Body of pancreas (tissue), 4 donors: ENCODE data around the gene RABGGTA. TPM values are rescaled to one million over a fixed set of nuclear protein-coding genes. Genes with fewer than 3 reads are reported as not detected.

Experiments
- ATAC-seq: fragments of 150-250 bp; one replicate; pipeline ENCODE4 v1.9.1; 2016
- DNase-seq, 4 donors: peaks; one replicate each; pipeline ENCODE4 v3.0.0-alpha.2; 2019
- H3K27ac ChIP-seq, 4 donors: fragments of 200-600 bp; sonication (generic); 1 replicate in 3 of 4; 2 replicates in 1 of 4; pipeline versions ENCODE4 v1.5.1 to v1.6.1; 2016 to 2019; ENCODE audit warnings: mild to moderate bottlenecking in 1 of 4, mixed read lengths in 1 of 4, moderate library complexity in 1 of 4
- H3K27me3 ChIP-seq, 2 donors: fragments of 200-600 bp; sonication (generic); one replicate each; pipeline ENCODE4 v1.6.0; 2016; ENCODE audit warnings: mild to moderate bottlenecking in 1 of 2
- H3K36me3 ChIP-seq, 2 donors: fragments of 200-600 bp; sonication (generic); replicated peaks in 1 of 2; 2 replicates each; pipeline ENCODE4 v1.5.1; 2016; ENCODE audit warnings: low read depth in 2 of 2; ENCODE audit not compliant: insufficient read depth in 1 of 2
- H3K4me1 ChIP-seq: fragments of 200-600 bp; sonication (generic); one replicate; pipeline ENCODE4 v1.6.0; 2016
- H3K4me3 ChIP-seq, 2 donors: fragments of 200-600 bp; sonication (generic); 1 replicate in 1 of 2; 2 replicates in 1 of 2; pipeline ENCODE4 v1.5.1; 2016 to 2019
- H3K9me3 ChIP-seq, 3 donors: fragments of 200-600 bp; sonication (generic); 1 replicate in 2 of 3; 2 replicates in 1 of 3; pipeline ENCODE4 v1.5.1; 2016
- CTCF ChIP-seq, 7 experiments: fragments of 450-650 bp in 4 of 7; fragments of 200-600 bp in 3 of 7; sonication (generic) in 3 of 7; IDR thresholded peaks; one replicate each; pipeline ENCODE4 v1.5.1; 2016 to 2019; ENCODE audit warnings: antibody characterized with exemption in 7 of 7
- POLR2A ChIP-seq, 3 donors: fragments of 450-650 bp; IDR thresholded peaks; one replicate each; pipeline ENCODE4 v1.6.1; 2016; ENCODE audit warnings: antibody characterized with exemption in 3 of 3, mild to moderate bottlenecking in 2 of 3
- WGBS, 2 donors: methylation state at CpG; one replicate each; pipeline ENCODE4 v1.1.5; 2017; 5-methylcytosine and 5-hydroxymethylcytosine counted together
- intact Hi-C: fragments of 100-400 bp; cut with DNase I; formaldehyde crosslinking; loops from one replicate; pipeline ENCODE4 v1.15.1; 2023
- total RNA-seq, 2 donors: library from RNA; depleted of rRNA; stranded (reverse); fragments of >200 nt; gene quantifications; one replicate each; pipeline ENCODE4 v1.1.0, GENCODE V29; 2016

Gene RABGGTA
- total RNA-seq, 2 donors from 2014 or later: 18.4 to 90.0 TPM

GRCh38 chr14:24232645-24233537 is 38.5 kb downstream of the RABGGTA start, which contains the start of gene GMPR2:
Gene GMPR2, plus strand, starts transcription at chr14:24232929. Its CDS starts 325 bp downstream, at chr14:24233254.
- DNase-seq (no peak), ATAC-seq (peak; percentile 48)
- WGBS, 2 donors: 2 to 5% methylated on average over 19 to 38 of the region's 38 CpGs
- intact Hi-C loops: no loop called here
- peaks cover 36% of the 10 kb centered on the region for H3K4me1 ChIP-seq
- H3K27me3 ChIP-seq: no peaks in the 10 kb centered on the region
- TF ChIP-seq CTCF (IDR thresholded peaks at IDR 0.05) (no peak), POLR2A (IDR thresholded peaks at IDR 0.05) (peak in 2 of 3 donors; percentile 50 to 55)
- H3K4me3 ChIP-seq: peak within 1 kb of the TSS; percentile 76 to 86
- H3K27ac ChIP-seq: peak within 1 kb of the TSS; percentile 77 to 94 (median 84)
- no peaks in the 10 kb centered on the region for H3K9me3 ChIP-seq
- peaks cover 0 to 10% of the 10 kb centered on the region in 2 donors for H3K36me3 ChIP-seq

DNA sequence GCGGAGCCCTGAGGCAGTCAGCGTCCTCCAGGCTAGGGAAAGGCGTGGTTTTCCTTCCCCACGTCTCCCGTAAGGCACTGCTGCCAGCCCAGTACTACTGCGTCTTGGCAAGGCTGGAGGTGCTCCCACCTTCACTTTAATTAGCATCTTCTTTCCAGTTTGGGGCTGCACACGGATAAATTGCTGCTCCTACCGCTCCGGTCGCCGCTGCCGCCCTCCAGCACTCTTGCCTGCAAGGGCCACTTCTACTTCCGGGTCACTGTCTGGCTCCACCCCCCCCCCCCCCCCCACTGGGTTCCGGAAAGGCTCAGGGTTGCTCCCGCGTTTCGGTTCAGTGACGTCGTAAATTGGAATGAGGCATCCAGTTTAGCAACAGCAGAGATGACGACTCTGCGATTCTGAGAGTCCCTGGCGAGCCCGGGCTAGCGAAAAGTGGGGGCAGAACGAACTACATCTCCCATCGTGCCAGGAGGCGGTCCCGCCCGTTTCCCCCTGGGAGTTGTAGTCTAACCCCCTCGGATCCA is 39.2 kb downstream of the RABGGTA start, which contains the start of gene NEDD8:
Gene NEDD8 (minus strand): TSS at position 247 of the 524 bp plus-strand sequence. CDS start 100 bp downstream, at position 147.
- Histone ChIP-seq H3K4me1 (peaks cover 36% of the 10 kb centered on the region), H3K36me3 (peaks cover 0 to 8% of the 10 kb centered on the region in 2 donors), H3K4me3 (peak within 1 kb of the TSS; percentile 76 to 86), H3K9me3 (no peaks in the 10 kb centered on the region), H3K27ac (peak within 1 kb of the TSS; percentile 77 to 94 (median 84)), H3K27me3 (no peaks in the 10 kb centered on the region)
- no peak for TF ChIP-seq CTCF (IDR thresholded peaks at IDR 0.05)
- peak in 2 of 3 donors; percentile 45 to 71 for TF ChIP-seq POLR2A (IDR thresholded peaks at IDR 0.05)
- intact Hi-C loops: no loop called here
- ATAC-seq: peak; percentile 92
- WGBS, 2 donors: 0% methylated on average over 9 to 30 of the region's 30 CpGs
- DNase-seq: peak; percentile 86 to 91 (median 88)

GRCh38 chr14:24231263-24232120 is 39.9 kb downstream of the RABGGTA start:
- intact Hi-C loops: no loop called here
- no peaks in the 10 kb centered on the region for H3K9me3 ChIP-seq
- 7 to 9% methylated on average over 13 to 23 of the region's 23 CpGs for WGBS, 2 donors
- H3K27me3 ChIP-seq: no peaks in the 10 kb centered on the region
- ATAC-seq (no peak), DNase-seq (no peak)
- H3K27ac ChIP-seq: peak overlapping the region; percentile 77 to 94 (median 84)
- H3K4me3 ChIP-seq: peak overlapping the region; percentile 76 to 86
- H3K4me1 ChIP-seq: peaks cover 36% of the 10 kb centered on the region
- no peak for TF ChIP-seq CTCF (IDR thresholded peaks at IDR 0.05)
- no peak for TF ChIP-seq POLR2A (IDR thresholded peaks at IDR 0.05)
- peaks cover 0 to 2% of the 10 kb centered on the region in 2 donors for H3K36me3 ChIP-seq

- no peak for ATAC-seq
- intact Hi-C loops: no loop called here
These were observed 42.5 kb downstream of the RABGGTA start for GRCh38 chr14:24228902-24229301.

More at GRCh38 chr14:24228902-24229301, 42.5 kb downstream of the RABGGTA start:
- peaks cover 21% of the 10 kb centered on the region for H3K4me1 ChIP-seq
- 0 to 23% methylated on average over 1 of the region's 1 CpG for WGBS, 2 donors
- no peaks in the 10 kb centered on the region for H3K9me3 ChIP-seq
- H3K27me3 ChIP-seq: no peaks in the 10 kb centered on the region
- no peaks in the 10 kb centered on the region for H3K36me3 ChIP-seq
- no peak for DNase-seq
- H3K27ac ChIP-seq: no peak overlapping the region
- H3K4me3 ChIP-seq: no peak overlapping the region
- TF ChIP-seq CTCF (IDR thresholded peaks at IDR 0.05): no peak
- no peak for TF ChIP-seq POLR2A (IDR thresholded peaks at IDR 0.05)
